Coronary artery (tissue), 2 donors: ENCODE results near the gene OR2AG2.

ENCODE experiments used
- DNase-seq: peaks from one replicate; pipeline ENCODE4 v3.0.0-alpha.2; 2017; ENCODE audit warnings: low spot score
- H3K27ac ChIP-seq, 2 donors: fragments of 200-600 bp; sonication (generic); one replicate each; pipeline ENCODE4 v1.5.1; 2016 to 2019
- H3K4me3 ChIP-seq: fragments of 200-600 bp; sonication (generic); 2 replicates; pipeline ENCODE4 v1.5.1; 2016; ENCODE audit warnings: mild to moderate bottlenecking, moderate library complexity
- CTCF ChIP-seq: fragments of 200-600 bp; sonication (generic); IDR thresholded peaks from one replicate; pipeline ENCODE4 v1.5.1; 2019; ENCODE audit warnings: antibody characterized with exemption

Gene OR2AG2

DNA sequence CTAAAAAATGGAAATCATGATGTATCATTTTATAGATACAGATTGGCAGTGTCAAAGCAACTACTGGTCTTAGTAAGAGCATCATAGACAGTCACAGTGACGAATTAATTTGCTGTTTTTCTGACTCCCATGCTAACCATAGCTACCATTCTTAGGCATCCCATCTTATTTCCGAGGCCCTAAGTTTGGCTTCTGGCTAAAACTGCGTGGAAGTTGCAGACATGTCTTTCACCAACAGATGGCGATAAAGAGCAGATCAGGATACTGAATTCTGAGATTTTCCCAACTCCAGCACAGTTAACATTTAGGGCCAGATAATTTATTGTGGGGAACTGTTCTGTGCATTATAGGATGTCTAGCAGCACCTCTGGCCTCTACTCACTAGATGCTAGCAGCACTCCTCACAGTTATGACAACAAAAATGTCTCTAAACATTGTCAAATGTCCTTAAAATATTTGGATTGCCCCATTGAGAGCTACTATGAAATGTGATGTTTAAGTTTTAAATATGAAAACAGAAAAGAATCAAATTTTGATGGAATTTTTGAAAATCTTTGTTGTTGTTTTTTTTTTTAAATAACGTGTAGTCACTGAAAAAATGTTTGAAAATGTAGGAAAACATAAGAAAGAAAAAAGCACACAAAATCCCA is 16.3 kb downstream of the OR2AG2 start:
- peak; percentile 81 for TF ChIP-seq CTCF
- no peak overlapping the region for H3K27ac ChIP-seq
- DNase-seq: no peak
- H3K4me3 ChIP-seq: no peak overlapping the region

GRCh38 chr11:6747097-6747668 is 24.6 kb downstream of the OR2AG2 start:
- TF ChIP-seq CTCF: no peak
- Histone ChIP-seq H3K4me3 (no peak overlapping the region), H3K27ac (no peak overlapping the region)
- DNase-seq: no peak

DNA sequence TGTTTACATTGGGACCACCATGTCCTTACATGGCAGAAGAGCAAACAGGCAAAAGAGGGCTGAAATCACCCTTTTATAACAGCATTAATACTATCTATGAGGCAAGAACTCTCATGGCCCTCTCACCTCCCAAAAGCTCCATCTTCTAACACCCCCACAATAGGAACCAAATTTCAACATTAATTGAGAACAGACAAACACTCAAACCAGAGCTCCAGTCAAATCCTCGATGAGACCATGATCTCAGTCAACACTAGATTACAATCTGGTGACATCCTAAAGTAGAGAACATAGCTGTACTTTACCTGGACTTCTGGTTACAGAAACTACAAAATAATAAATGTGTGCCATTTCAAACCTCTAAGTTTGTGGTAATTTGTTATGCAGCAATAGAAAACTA is 25.1 kb downstream of the OR2AG2 start:
- TF ChIP-seq CTCF: no peak
- no peak for DNase-seq
- H3K4me3 ChIP-seq: peak overlapping the region; percentile 45
- peak overlapping the region in 1 of 2 donors; percentile 18 for H3K27ac ChIP-seq

GRCh38 chr11:6746086-6746618 is 25.6 kb downstream of the OR2AG2 start:
- Histone ChIP-seq H3K27ac (peak overlapping the region in 1 of 2 donors; percentile 18), H3K4me3 (peak overlapping the region; percentile 45)
- TF ChIP-seq CTCF: no peak
- no peak for DNase-seq

- no peak for DNase-seq
- no peak overlapping the region for H3K27ac ChIP-seq
- H3K4me3 ChIP-seq: peak overlapping the region; percentile 45
- TF ChIP-seq CTCF: no peak
Measured at GRCh38 chr11:6745465-6746015, 26.2 kb downstream of the OR2AG2 start.

DNA sequence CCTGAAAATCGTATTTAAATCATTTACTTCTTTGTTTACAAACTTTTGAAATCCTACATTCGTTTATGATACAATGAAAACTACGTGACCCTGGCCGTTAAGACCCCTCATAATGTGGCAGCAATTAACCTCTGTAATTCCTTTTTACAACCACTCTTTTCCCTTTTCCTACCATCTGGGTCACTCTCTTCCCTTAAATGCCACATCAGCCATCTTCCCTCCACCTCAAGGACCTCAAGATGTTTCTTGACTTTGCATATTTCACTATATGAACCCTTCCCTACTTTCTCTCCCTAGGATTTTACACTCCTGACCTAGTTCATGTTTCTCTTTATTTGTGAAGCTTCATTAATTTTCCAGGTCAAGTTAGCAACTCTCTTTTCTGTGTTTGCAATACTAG is 26.8 kb downstream of the OR2AG2 start:
- H3K4me3 ChIP-seq: no peak overlapping the region
- DNase-seq: no peak
- TF ChIP-seq CTCF: no peak
- no peak overlapping the region for H3K27ac ChIP-seq

- Histone ChIP-seq H3K4me3 (no peak overlapping the region), H3K27ac (no peak overlapping the region)
- TF ChIP-seq CTCF: no peak
- no peak for DNase-seq
Measured at GRCh38 chr11:6742260-6742659, 29.5 kb downstream of the OR2AG2 start.
